MM.1S (cell line): Measurements from ENCODE around the gene ZFP62.

Experiments
- DNase-seq: peaks from one replicate; pipeline ENCODE4 v3.0.0-alpha.2; 2015
- H2AFZ ChIP-seq: fragments of 300-600 bp; sonication (generic); 2 replicates; pipeline ENCODE4 v1.6.0; 2016; ENCODE audit warnings: antibody characterized with exemption, low read length
- H3F3A ChIP-seq: fragments of 300-600 bp; sonication (generic); 2 replicates; pipeline ENCODE4 v1.6.1; 2016; ENCODE audit warnings: mild to moderate bottlenecking, antibody characterized with exemption, low read length, moderate library complexity, mixed read lengths; ENCODE audit not compliant: insufficient read depth
- H3K27ac ChIP-seq: fragments of 300-600 bp; sonication (generic); 2 replicates; pipeline ENCODE4 v1.5.1; 2016; ENCODE audit warnings: mild to moderate bottlenecking, low read length
- H3K27me3 ChIP-seq: fragments of 300-600 bp; sonication (generic); replicated peaks from 2 replicates; pipeline ENCODE4 v1.6.0; 2016; ENCODE audit warnings: low read length; ENCODE audit not compliant: insufficient read depth
- H3K36me3 ChIP-seq: fragments of 300-600 bp; sonication (generic); replicated peaks from 2 replicates; pipeline ENCODE4 v1.6.1; 2016; ENCODE audit warnings: mild to moderate bottlenecking, low read length, mixed read lengths; ENCODE audit not compliant: insufficient read depth
- H3K4me1 ChIP-seq: fragments of 300-600 bp; sonication (generic); 2 replicates; pipeline ENCODE4 v1.6.1; 2016; ENCODE audit warnings: low read length, mixed read lengths
- H3K4me2 ChIP-seq: fragments of 300-600 bp; sonication (generic); 2 replicates; pipeline ENCODE4 v1.6.0; 2016; ENCODE audit warnings: low read depth, low read length
- H3K4me3 ChIP-seq: fragments of 300-600 bp; sonication (generic); 2 replicates; pipeline ENCODE4 v1.5.1; 2016; ENCODE audit warnings: low read length, mixed read lengths
- H3K79me2 ChIP-seq: fragments of 300-600 bp; sonication (generic); 2 replicates; pipeline ENCODE4 v1.6.1; 2016; ENCODE audit warnings: mixed run types, low read length, mixed read lengths
- H3K9ac ChIP-seq: fragments of 300-600 bp; sonication (generic); 2 replicates; pipeline ENCODE4 v1.6.1; 2016; ENCODE audit warnings: low read length, mixed read lengths
- H3K9me2 ChIP-seq: fragments of 300-600 bp; sonication (generic); replicated peaks from 2 replicates; pipeline ENCODE4 v1.6.1; 2016; ENCODE audit warnings: mild to moderate bottlenecking, low read length, mixed read lengths; ENCODE audit not compliant: insufficient read depth
- H3K9me3 ChIP-seq: fragments of 300-600 bp; sonication (generic); replicated peaks from 2 replicates; pipeline ENCODE4 v1.6.1; 2016; ENCODE audit warnings: mild to moderate bottlenecking, low read length, mixed read lengths; ENCODE audit not compliant: insufficient read depth
- H4K20me1 ChIP-seq: fragments of 300-600 bp; sonication (generic); 2 replicates; pipeline ENCODE4 v1.6.1; 2016; ENCODE audit warnings: mild to moderate bottlenecking, low read length, moderate library complexity, mixed read lengths; ENCODE audit not compliant: insufficient read depth
- CTCF ChIP-seq: fragments of 300-600 bp; sonication (generic); IDR thresholded peaks from 2 replicates; pipeline ENCODE4 v1.5.1; 2016; ENCODE audit warnings: antibody characterized with exemption, low read length, mixed read lengths
- EZH2 ChIP-seq: fragments of 300-600 bp; sonication (generic); optimal IDR thresholded peaks from 2 replicates; pipeline ENCODE3; 2017; ENCODE audit warnings: low read depth, mild to moderate bottlenecking, antibody characterized with exemption, low read length, mixed read lengths
- EZH2phosphoT487 ChIP-seq: fragments of 300-600 bp; sonication (generic); IDR thresholded peaks from 2 replicates; pipeline ENCODE4 v1.6.1; 2018; ENCODE audit warnings: antibody characterized with exemption, low read length

The ZFP62 gene

GRCh38 chr5:180848878-180849277, 12.2 kb downstream of the ZFP62 start:
- Histone ChIP-seq H3K27ac (no peak overlapping the region), H3F3A (0 out of 2 replicates have a peak, but pooled peaks cover under 1% of the 10 kb centered on the region), H3K36me3 (peaks cover 26% of the 10 kb centered on the region), H3K27me3 (no peaks in the 10 kb centered on the region), H3K4me2 (no peak overlapping the region), H3K4me3 (no peak overlapping the region), H3K9me2 (no peaks in the 10 kb centered on the region), H3K9ac (no peak overlapping the region), H2AFZ (no peak overlapping the region), H3K9me3 (no peaks in the 10 kb centered on the region; the same call in 1 of the 2 replicates), H3K4me1 (no peaks in the 10 kb centered on the region), H3K79me2 (peaks cover 1% of the 10 kb centered on the region; the same call in 1 of the 2 replicates), H4K20me1 (no peaks in the 10 kb centered on the region)
- no peak for DNase-seq
- TF ChIP-seq EZH2 (no peak), CTCF (no peak; the same call in 1 of the 2 replicates), EZH2phosphoT487 (no peak)

- no peaks in the 10 kb centered on the region for H3K9me2 ChIP-seq
- no peak for DNase-seq
- H3K36me3 ChIP-seq, result peaks cover 26% of the 10 kb centered on the region
- no peak overlapping the region for H2AFZ ChIP-seq
- no peak overlapping the region for H3K4me3 ChIP-seq
- no peaks in the 10 kb centered on the region for H3K79me2 ChIP-seq
- no peak overlapping the region for H3K4me2 ChIP-seq
- H3K27me3 ChIP-seq, result no peaks in the 10 kb centered on the region
- TF ChIP-seq EZH2phosphoT487 (no peak), CTCF (no peak), EZH2 (no peak)
- no peaks in the 10 kb centered on the region for H4K20me1 ChIP-seq
- no peaks in the 10 kb centered on the region; the same call in 1 of the 2 replicates for H3K9me3 ChIP-seq
- no peaks in the 10 kb centered on the region for H3K4me1 ChIP-seq
- no peak overlapping the region for H3K27ac ChIP-seq
- no peak overlapping the region for H3K9ac ChIP-seq
- no peaks in the 10 kb centered on the region for H3F3A ChIP-seq
Measured at GRCh38 chr5:180848265-180848664, 12.8 kb downstream of the ZFP62 start.

- Histone ChIP-seq H3K27ac (no peak overlapping the region), H4K20me1 (no peaks in the 10 kb centered on the region), H3K4me3 (no peak overlapping the region), H3F3A (no peaks in the 10 kb centered on the region), H3K36me3 (peaks cover 26% of the 10 kb centered on the region), H3K4me1 (no peaks in the 10 kb centered on the region), H2AFZ (no peak overlapping the region), H3K9ac (no peak overlapping the region), H3K9me3 (no peaks in the 10 kb centered on the region; the same call in 1 of the 2 replicates), H3K9me2 (no peaks in the 10 kb centered on the region), H3K79me2 (no peaks in the 10 kb centered on the region), H3K4me2 (no peak overlapping the region), H3K27me3 (no peaks in the 10 kb centered on the region)
- no peak for TF ChIP-seq EZH2
- TF ChIP-seq CTCF, result no peak
- TF ChIP-seq EZH2phosphoT487, result no peak
- no peak for DNase-seq
Measured at GRCh38 chr5:180847026-180847425, 14.1 kb downstream of the ZFP62 start.
